Activated T-cell treated with anti-CD3 and anti-CD28 coated beads, Interleukin-2, amount 50 U/mL, for 24 hours (primary cell): ENCODE results near the gene NAB1.

Source experiments
- DNase-seq: peaks from one replicate; pipeline ENCODE4 v3.0.0-alpha.2; 2020
- H3K27ac Mint-ChIP-seq: 2 replicates; pipeline ENCODE4 v1.8.0; 2020; ENCODE audit warnings: mild to moderate bottlenecking, mixed read lengths
- H3K27me3 Mint-ChIP-seq: 2 replicates; pipeline ENCODE4 v1.8.0; 2020; ENCODE audit warnings: mixed read lengths
- H3K36me3 Mint-ChIP-seq: 2 replicates; pipeline ENCODE4 v1.8.0; 2020; ENCODE audit warnings: low read depth, mixed read lengths
- H3K4me1 Mint-ChIP-seq: 2 replicates; pipeline ENCODE4 v1.8.0; 2020; ENCODE audit warnings: low read depth, mixed read lengths
- H3K4me3 Mint-ChIP-seq: 2 replicates; pipeline ENCODE4 v1.8.0; 2020; ENCODE audit warnings: mild to moderate bottlenecking, moderate library complexity, mixed read lengths
- H3K9me3 Mint-ChIP-seq: 2 replicates; pipeline ENCODE4 v1.8.0; 2020; ENCODE audit warnings: mixed read lengths

The NAB1 gene

GRCh38 chr2:190722835-190723234, 74.0 kb downstream of the NAB1 start:
- Mint-ChIP-seq H3K9me3 (peaks cover 1% of the 10 kb centered on the region), H3K4me3 (peak overlapping the region; percentile 70), H3K27me3 (no peaks in the 10 kb centered on the region), H3K4me1 (peaks cover 76% of the 10 kb centered on the region), H3K36me3 (no peaks in the 10 kb centered on the region), H3K27ac (peak overlapping the region; percentile 100)
- DNase-seq: no peak

- H3K27ac Mint-ChIP-seq: peak overlapping the region; percentile 100
- H3K4me1 Mint-ChIP-seq: peaks cover 69% of the 10 kb centered on the region
- H3K9me3 Mint-ChIP-seq: peaks cover 2% of the 10 kb centered on the region
- no peaks in the 10 kb centered on the region for H3K36me3 Mint-ChIP-seq
- no peaks in the 10 kb centered on the region for H3K27me3 Mint-ChIP-seq
- DNase-seq: no peak
- H3K4me3 Mint-ChIP-seq: peak overlapping the region; percentile 70
Measured at GRCh38 chr2:190723397-190724090, 74.7 kb downstream of the NAB1 start.

DNA sequence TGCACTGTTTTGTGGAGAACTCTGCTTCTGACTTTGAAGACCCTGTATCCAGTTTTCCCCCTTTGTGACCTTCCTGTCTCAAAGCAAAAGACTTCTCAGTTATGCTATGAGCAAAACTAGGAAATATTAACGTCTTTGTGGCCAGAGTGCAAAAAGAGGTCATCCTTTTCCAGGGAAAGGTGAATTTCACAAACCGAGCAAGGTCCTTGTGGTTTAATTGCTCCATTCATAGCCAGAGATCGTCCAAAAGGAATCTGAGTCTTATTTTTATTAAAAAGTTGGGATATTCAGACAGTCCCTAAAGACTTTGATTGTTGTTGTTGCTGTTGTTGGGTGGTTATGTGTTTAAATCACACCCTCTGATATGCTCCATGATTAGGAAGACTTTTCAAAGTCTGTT, 77.4 kb downstream of the NAB1 start:
- Mint-ChIP-seq H3K4me1 (peaks cover 43% of the 10 kb centered on the region), H3K4me3 (no peak overlapping the region), H3K9me3 (peaks cover 2% of the 10 kb centered on the region), H3K36me3 (no peaks in the 10 kb centered on the region), H3K27ac (no peak overlapping the region), H3K27me3 (no peaks in the 10 kb centered on the region)
- no peak for DNase-seq

DNA sequence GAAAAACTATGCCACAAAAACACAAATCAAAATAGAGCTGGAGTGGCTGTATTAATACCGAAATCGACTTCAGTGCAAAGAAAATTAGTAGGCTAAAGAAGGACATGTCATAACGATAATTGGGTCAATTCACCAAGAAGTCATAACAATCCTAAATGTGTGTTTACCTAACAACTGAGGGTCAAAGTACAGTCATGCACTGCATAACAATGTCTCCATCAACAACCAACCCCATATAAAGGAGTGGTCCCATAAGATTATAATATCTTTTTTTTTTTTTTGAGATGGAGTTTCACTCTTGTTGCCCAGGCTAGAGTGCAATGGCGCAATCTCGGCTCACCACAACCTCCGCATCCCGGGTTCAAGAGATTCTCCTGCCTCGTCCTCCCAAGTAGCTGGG, 87.5 kb downstream of the NAB1 start:
- Mint-ChIP-seq H3K27me3 (no peaks in the 10 kb centered on the region), H3K27ac (no peak overlapping the region), H3K4me3 (no peak overlapping the region), H3K4me1 (no peaks in the 10 kb centered on the region), H3K36me3 (no peaks in the 10 kb centered on the region), H3K9me3 (no peaks in the 10 kb centered on the region)
- no peak for DNase-seq

DNA sequence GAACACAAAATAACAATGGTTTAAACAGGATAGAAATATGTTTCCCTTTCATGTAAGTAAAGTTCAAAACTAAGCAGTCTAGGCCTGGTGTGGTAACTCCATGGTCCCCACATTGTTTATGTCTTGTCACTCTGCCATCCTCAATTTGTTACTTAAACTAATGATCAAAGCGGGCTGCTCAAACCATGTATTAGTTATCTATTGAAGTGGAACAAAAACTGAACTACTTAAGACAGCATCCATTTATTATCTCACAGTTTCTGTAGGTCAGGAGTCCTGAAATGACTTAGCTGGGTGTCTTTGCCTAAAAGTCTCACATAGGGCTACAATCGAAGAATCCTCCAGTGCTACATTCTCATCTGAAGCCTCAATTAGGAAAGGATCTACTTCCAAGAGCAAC, 91.6 kb downstream of the NAB1 start:
- Mint-ChIP-seq H3K9me3 (peaks cover 6% of the 10 kb centered on the region), H3K4me1 (peaks cover 26% of the 10 kb centered on the region), H3K4me3 (no peak overlapping the region)

More for the DNA sequence above, 91.6 kb downstream of the NAB1 start:
- H3K27me3 Mint-ChIP-seq: no peaks in the 10 kb centered on the region
- DNase-seq: no peak
- H3K27ac Mint-ChIP-seq: no peak overlapping the region
- no peaks in the 10 kb centered on the region for H3K36me3 Mint-ChIP-seq
